Colonic mucosa (tissue), 4 donors: ENCODE measurements around the gene LHX3. TPM values are rescaled to one million over a fixed set of nuclear protein-coding genes. Genes with fewer than 3 reads are reported as not detected.

Source experiments
- DNase-seq: peaks from one replicate; pipeline ENCODE4 v3.0.0-alpha.2; 2020
- H3K27ac ChIP-seq: fragments of 200-600 bp; one replicate; pipeline ENCODE4 v1.8.0; 2021
- H3K27me3 ChIP-seq: fragments of 200-600 bp; one replicate; pipeline ENCODE4 v1.8.0; 2021
- H3K36me3 ChIP-seq: fragments of 200-600 bp; one replicate; pipeline ENCODE4 v1.8.0; 2021
- H3K4me1 ChIP-seq: fragments of 200-600 bp; one replicate; pipeline ENCODE4 v1.8.0; 2021; ENCODE audit warnings: mild to moderate bottlenecking
- H3K4me3 ChIP-seq: fragments of 200-600 bp; one replicate; pipeline ENCODE4 v1.8.0; 2021
- H3K9ac ChIP-seq, 2 donors: one replicate each; pipeline ENCODE4 v1.7.0; 2013; ENCODE audit warnings: control low read depth in 2 of 2, low read depth in 2 of 2, low read length in 2 of 2
- H3K9me3 ChIP-seq: fragments of 200-600 bp; one replicate; pipeline ENCODE4 v1.8.0; 2021
- intact Hi-C: fragments of 100-400 bp; cut with DNase I; formaldehyde crosslinking; loops from one replicate; pipeline ENCODE4 v1.14.1; 2022
- total RNA-seq, 2 donors: library from RNA; stranded (reverse); fragmentation: NEBNext Ultra II Directional in 1 of 2; extraction: Animal tissue kit (Norgen Biotek cat#: 25700) in 1 of 2; gene quantifications; one replicate each; pipeline ENCODE4 v1.2.1, GENCODE V29; 2021
- TF ChIP-seq, protein P1 (sequence below): fragments of 200-600 bp; IDR thresholded peaks from one replicate; pipeline ENCODE4 v1.8.0; 2022; ENCODE audit warnings: antibody characterized with exemption, mild to moderate bottlenecking
- donor health status: healthy.
- donor health status: DM: no; HTN: no; CAD: no.
- donor health status: DM: no; HTN: no; CAD: no.

Gene LHX3
- total RNA-seq, result not detected

DNA sequence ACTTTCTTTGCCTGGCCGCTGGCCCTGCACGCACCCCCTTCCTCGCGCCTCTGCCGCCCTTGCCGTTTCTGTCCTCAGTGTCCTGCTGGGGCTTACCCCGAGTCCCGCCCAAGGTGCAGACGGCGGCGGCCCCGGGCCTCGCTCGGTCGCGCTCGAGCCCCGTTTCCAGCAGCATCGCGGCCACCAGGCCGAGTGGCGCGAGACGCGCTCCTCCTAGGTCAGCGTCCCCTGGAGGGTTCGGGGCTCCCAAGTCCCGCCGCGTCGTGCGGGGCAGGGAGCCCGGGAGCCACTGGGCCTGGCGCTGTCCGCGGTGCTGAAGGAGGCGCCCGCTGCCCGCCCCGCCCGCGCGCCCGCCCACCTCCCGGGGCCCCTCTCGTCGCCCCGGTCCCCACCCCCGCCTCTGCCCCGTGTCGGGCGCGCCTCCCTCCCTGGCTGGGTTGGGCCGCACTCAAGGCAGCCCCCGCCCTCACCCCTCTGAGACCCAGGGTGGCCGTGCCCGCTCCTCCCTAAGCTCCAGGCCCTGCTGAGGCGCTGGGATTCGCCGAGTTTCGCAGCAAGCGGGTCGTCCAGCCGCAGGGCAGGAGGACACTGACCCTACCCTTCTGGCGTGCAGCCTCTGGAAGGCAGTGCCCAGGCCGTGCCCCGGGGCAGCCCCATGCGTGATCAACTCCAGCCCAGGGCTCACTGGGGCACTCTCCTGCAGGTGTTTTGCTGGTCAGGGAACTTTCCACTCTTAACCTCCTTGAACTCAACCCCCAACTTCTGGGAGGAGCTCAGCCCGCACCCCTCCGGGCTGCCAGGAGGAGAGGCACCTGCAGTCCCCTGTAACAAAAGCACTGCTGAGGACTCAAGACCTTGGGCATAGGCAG lies at the start of gene LHX3:
LHX3 (minus strand) TSS at position 291 of the 869 bp plus-strand sequence; CDS start at position 175, 116 bp downstream.
- no peaks in the 10 kb centered on the region for H3K36me3 ChIP-seq
- no peaks in the 10 kb centered on the region for H3K9me3 ChIP-seq
- H3K4me1 ChIP-seq, result no peaks in the 10 kb centered on the region
- no peak within 1 kb of the TSS for H3K9ac ChIP-seq
- TF ChIP-seq, protein P1, sequence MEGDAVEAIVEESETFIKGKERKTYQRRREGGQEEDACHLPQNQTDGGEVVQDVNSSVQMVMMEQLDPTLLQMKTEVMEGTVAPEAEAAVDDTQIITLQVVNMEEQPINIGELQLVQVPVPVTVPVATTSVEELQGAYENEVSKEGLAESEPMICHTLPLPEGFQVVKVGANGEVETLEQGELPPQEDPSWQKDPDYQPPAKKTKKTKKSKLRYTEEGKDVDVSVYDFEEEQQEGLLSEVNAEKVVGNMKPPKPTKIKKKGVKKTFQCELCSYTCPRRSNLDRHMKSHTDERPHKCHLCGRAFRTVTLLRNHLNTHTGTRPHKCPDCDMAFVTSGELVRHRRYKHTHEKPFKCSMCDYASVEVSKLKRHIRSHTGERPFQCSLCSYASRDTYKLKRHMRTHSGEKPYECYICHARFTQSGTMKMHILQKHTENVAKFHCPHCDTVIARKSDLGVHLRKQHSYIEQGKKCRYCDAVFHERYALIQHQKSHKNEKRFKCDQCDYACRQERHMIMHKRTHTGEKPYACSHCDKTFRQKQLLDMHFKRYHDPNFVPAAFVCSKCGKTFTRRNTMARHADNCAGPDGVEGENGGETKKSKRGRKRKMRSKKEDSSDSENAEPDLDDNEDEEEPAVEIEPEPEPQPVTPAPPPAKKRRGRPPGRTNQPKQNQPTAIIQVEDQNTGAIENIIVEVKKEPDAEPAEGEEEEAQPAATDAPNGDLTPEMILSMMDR, result no peak
- H3K27ac ChIP-seq, result no peak within 1 kb of the TSS
- intact Hi-C loops, result no loop called here
- no peak within 1 kb of the TSS for H3K4me3 ChIP-seq
- H3K27me3 ChIP-seq, result peaks cover 45% of the 10 kb centered on the region
- DNase-seq, result no peak

DNA sequence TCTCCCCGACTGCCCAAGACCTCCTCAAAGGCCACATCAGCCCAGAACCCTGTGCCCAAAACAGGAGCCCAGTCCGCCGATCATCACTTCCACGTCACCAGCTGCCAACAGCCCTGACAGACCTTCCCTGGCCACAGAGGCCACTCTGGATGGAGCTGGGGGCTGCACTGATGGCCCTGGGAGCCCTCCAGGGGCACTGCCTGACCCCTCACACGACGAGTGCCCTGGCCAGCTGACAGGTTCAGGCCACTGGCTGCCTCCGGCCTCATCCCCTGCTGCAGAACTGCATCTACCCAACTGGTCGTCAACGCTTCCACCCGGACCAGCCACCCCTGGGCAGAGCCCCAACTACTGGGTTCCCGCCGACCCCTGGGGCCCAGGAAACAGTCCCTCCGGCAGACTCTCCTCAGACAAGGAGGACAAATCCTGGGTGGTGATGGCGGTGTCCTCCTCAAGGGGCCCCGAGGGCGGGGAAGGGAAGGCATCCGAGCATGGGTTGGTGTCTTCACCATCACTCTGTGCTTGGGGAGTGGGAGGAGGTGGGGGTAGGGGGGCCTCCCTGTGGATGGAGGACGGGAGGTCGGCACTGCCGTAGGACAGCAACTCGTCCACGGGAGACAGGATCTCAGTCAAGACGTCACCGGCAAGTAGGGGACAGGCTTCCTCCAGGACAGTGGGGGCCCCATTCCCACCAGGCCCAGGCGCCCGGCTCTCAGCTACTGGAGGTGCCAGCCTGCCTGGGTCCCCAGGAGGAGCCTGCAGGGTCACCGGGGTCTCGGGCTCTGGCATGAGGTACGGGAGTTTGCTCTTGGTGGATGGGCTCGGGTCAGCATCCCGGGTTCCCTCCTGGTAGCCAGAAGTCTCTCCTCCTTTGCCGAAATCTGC lies 48.6 kb upstream of the LHX3 start:
- intact Hi-C loops, result no loop called here
- Histone ChIP-seq H3K9ac (no peak overlapping the region), H3K4me1 (no peaks in the 10 kb centered on the region), H3K27me3 (peaks cover 3% of the 10 kb centered on the region), H3K9me3 (no peaks in the 10 kb centered on the region), H3K4me3 (no peak overlapping the region), H3K27ac (no peak overlapping the region), H3K36me3 (no peaks in the 10 kb centered on the region)
- TF ChIP-seq, protein P1, result no peak
- no peak for DNase-seq

DNA sequence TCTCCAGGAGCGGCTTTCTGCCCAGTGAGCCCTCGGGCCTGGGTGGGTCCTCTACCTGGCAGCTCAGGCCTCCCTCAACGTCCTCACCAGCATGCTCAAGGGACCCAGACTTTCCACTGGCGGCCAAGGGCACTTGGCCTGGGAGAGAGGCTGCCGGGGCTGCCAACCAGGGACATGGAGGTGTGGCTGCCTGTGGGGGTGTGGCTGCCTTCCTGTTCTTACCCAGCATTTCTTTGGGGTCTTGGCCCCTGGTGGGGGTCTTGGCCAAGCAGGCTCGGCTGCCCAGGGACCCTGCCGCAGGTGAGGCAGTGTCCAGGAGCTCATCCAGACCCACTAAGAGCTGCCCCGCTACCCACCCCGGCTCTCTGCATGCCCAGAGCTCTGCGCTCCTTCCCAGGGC lies 47.9 kb upstream of the LHX3 start:
- Histone ChIP-seq H3K27ac (no peak overlapping the region), H3K4me1 (no peaks in the 10 kb centered on the region), H3K27me3 (peaks cover 3% of the 10 kb centered on the region), H3K4me3 (no peak overlapping the region), H3K9me3 (no peaks in the 10 kb centered on the region), H3K36me3 (no peaks in the 10 kb centered on the region), H3K9ac (no peak overlapping the region)
- TF ChIP-seq, protein P1, result no peak
- intact Hi-C loops, result no loop called here
- DNase-seq, result no peak

DNA sequence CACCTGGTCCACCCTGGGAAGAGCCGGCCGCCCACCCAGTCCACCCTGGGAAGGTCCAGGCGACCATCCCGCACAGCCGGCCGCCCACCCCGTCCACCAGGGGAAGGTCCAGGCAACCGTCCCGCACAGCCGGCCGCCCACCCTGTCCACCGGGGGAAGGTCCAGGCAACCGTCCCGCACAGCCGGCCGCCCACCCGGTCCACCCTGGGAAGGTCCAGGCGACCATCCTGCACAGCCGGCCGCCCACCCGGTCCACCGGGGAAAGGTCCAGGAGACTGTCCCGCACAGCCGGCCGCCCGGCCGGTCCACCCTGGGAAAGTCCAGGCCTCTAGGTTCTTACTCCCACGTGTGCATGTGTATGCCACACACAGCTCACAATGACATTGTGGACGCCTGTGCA lies 47.4 kb upstream of the LHX3 start:
- Histone ChIP-seq H3K27me3 (peaks cover 3% of the 10 kb centered on the region), H3K9ac (no peak overlapping the region), H3K4me1 (no peaks in the 10 kb centered on the region), H3K4me3 (no peak overlapping the region), H3K9me3 (no peaks in the 10 kb centered on the region), H3K27ac (no peak overlapping the region), H3K36me3 (no peaks in the 10 kb centered on the region)
- intact Hi-C loops, result no loop called here
- no peak for DNase-seq
- TF ChIP-seq, protein P1, result no peak

DNA sequence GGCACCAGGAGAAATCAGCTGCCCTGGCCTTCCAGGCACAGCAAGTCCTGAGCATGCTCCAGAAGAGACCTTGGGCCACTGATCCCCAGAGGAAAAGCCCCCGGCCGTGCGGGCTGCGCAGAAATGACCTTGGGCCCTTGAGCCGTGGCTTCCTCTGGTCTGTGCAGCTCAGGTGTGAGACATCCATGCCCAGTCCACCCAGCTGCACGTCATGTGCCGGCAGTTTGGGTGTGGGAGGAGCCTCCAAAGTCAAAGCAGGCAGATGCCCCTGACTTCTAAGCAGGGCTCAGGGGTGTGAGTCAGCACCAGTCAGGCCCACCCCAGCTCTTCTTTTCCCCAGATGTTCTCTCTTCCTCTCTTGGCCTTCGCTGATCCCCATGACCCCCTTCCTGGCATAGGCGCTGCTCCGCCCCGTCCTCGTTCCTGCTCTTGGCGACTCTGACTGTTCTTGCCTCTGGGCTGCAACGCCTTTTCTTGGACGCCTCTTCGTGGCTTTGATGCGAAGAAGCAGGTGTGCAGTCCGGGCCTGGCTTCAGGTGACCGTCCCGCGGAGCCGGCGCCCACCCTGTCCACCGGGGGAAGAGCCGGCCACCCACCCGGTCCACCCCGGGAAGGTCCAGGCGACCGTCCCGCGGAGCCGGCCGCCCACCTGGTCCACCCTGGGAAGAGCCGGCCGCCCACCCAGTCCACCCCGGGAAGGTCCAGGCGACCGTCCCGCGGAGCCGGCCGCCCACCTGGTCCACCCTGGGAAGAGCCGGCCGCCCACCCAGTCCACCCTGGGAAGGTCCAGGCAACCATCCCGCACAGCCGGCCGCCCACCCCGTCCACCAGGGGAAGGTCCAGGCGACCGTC lies 46.6 kb upstream of the LHX3 start:
- TF ChIP-seq, protein P1, result no peak
- no peaks in the 10 kb centered on the region for H3K4me1 ChIP-seq
- no peak overlapping the region for H3K27ac ChIP-seq
- no peak overlapping the region for H3K4me3 ChIP-seq
- DNase-seq, result no peak
- H3K9me3 ChIP-seq, result no peaks in the 10 kb centered on the region
- H3K9ac ChIP-seq, result no peak overlapping the region
- H3K27me3 ChIP-seq, result peaks cover 3% of the 10 kb centered on the region
- intact Hi-C loops, result no loop called here
- H3K36me3 ChIP-seq, result no peaks in the 10 kb centered on the region
